T-helper 2 cell (primary cell): Measurements from ENCODE around the gene FARP1.

Experiments
- DNase-seq, 5 experiments: peaks; one replicate each; pipeline versions ENCODE4 v3.0.0 to v3.0.0-alpha.2; 2012 to 2022

Gene FARP1

GRCh38 chr13:98203646-98204326 is 60.9 kb downstream of the FARP1 start:
- no peak for DNase-seq

GRCh38 chr13:98204546-98204945 is 61.7 kb downstream of the FARP1 start:
- no peak for DNase-seq

GRCh38 chr13:98206946-98207345 is 64.1 kb downstream of the FARP1 start:
- DNase-seq: no peak

- no peak for DNase-seq
Observed at GRCh38 chr13:98207416-98207815, 64.5 kb downstream of the FARP1 start.

DNA sequence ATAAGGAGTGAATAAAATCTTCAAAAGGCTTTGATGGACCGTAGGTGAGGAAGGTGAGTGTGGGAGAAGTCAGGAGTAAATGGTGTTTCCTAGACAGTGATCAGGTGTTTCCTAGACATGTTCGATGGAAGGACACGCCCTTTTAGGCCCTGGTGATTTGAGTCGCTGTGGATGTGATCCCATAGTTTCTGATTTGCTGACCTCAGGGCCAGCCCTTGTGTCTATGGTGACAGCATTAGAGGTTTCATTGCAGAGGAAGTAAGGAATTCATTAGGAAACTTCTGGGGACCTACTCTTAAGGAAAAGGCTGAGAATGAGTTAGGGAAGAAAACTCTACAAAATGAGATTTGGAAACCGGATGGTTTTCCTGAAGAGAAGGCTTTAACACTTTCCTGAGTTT is 65.7 kb downstream of the FARP1 start:
- no peak for DNase-seq

GRCh38 chr13:98212763-98213162 is 69.9 kb downstream of the FARP1 start:
- no peak for DNase-seq

- DNase-seq: no peak
Observed at GRCh38 chr13:98213354-98213753, 70.5 kb downstream of the FARP1 start.

- DNase-seq: no peak
Observed at GRCh38 chr13:98214008-98214643, 71.2 kb downstream of the FARP1 start.

- no peak for DNase-seq
Observed at GRCh38 chr13:98214707-98215106, 71.8 kb downstream of the FARP1 start.

GRCh38 chr13:98215508-98215907 is 72.6 kb downstream of the FARP1 start:
- DNase-seq: no peak

DNA sequence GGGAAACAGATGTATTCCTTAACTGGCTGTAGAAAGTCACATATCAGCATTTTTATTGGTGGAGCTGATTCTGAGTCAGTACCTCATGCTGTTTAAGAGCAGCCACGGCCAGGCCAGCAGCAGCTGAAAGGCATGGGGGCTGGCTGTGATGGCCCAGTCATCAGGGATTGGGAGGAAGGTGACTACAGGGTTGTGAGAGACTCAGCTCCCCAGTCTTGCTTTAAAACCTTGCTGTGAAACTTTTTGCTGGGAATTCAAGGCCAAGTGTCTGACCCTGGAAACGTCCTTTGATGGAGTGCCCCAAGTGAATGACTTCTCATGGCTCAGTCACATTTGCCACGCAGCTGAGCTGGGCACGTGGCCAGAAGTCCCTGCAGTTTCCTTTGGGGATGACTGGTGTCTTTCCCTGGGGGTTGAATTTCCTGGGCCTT is 73.3 kb downstream of the FARP1 start:
- DNase-seq: no peak

DNA sequence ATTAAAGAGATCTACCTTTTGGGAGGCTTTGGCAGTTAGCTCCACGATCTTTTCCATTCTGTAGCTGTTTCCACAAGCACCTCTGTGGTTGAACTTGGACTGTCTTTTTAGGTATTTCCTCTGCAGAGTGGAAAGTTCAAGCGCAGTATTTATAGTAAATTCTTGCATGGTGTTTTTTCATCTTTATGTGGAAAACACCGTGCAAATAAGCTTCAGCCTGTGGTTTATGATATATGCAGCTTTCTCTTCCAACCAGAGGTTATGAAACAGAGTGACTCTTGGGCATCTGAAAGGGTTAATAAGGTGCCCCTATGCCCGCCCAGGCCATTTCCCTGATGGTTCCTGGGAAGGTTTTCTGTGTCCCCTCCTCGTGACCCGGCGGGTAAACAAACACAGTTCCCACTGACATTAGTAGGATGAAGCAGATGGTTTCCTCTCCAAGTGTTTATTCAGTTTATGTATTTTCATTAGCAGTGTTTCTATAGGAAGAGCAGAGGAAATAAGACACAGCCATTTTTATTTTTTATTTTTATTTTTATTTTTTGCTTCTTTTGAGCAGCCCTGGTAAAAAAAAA is 73.9 kb downstream of the FARP1 start:
- DNase-seq: no peak

DNA sequence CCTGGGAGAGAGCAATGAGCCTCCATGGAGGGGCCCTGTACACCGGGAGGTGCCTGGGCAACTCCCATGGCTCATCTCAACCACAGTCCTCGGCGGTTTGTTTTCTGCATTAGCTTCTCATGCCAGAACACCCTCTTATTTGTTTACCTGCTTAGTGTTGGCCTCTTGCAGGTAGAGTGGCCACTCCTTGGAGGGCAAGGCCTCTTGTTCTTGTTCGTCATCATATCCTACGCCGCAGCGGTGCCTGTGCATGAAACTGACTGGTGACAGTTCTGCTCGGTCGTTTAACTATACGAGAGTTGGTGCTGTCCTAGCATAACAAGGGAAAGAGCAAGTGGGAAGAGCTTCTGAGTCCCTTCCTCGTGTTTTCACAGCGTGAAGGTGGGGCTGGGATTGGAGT is 74.7 kb downstream of the FARP1 start:
- DNase-seq: no peak

DNA sequence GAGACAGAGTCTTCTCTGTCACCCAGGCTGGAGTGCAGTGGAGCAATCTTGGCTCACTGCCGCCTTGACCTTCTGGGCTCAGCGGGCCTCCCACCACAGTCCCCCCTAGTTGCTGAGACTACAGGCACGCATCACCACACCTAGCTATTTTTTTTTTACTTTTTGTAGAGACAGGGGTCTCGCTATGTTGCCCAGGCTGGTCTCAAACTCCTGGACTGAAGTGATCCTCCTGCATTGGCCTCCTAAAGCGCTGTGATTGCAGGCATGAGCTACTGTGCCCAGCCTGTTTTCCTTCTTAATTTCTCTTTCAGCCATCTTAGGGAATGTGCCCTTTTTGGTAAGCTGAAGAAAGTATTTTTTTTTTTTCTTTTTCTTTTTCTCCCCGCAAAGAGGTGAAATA is 76.8 kb downstream of the FARP1 start:
- no peak for DNase-seq

DNA sequence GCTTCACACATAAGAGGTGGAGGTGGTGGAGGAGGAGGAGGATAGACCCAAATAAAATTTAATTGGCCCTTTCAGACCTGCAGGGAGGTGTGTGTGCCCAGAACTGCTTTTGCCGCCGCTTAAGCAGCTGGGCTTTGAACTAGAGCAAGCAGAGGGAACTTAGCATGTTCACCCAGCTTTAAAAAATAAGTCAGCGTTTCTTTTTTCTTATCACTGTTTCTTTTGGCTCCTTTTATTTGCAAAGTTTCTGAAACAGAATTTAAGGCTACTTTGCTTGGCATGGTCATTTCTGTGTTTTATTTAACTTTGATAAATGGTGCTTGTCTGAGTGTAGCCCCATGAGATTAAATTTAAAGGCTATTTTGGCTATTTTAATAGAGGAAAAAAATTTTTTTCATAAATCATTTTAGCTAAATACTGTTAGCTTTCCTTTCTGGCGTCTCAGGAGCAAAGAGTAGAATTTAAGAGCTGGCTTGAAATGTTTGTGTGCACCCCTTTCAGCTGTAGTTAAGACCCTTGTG is 77.4 kb downstream of the FARP1 start:
- no peak for DNase-seq

- DNase-seq: no peak
Observed at GRCh38 chr13:98221234-98221633, 78.3 kb downstream of the FARP1 start.

DNA sequence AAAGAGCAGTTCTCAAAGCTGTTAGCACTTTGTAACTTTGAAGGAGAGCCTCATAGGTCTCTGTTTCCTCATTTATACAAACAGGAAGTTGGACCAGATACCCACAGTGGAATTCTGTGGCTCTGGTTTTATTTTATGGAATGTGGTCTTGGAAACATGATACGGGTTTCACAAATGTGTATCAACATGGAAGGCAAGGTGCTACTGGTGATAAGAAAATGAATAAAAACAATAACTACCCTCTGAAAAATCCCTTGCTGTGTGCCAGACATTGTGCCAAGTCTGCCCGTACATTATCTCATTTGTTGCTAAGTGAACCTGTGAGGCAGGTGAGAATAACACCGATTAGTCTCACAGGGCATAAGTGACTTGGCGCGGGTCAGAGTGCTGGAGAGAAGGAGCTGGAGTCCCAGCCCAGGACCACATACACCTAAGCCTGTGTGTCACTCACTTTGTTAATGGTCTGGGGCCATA is 79.2 kb downstream of the FARP1 start:
- no peak for DNase-seq

DNA sequence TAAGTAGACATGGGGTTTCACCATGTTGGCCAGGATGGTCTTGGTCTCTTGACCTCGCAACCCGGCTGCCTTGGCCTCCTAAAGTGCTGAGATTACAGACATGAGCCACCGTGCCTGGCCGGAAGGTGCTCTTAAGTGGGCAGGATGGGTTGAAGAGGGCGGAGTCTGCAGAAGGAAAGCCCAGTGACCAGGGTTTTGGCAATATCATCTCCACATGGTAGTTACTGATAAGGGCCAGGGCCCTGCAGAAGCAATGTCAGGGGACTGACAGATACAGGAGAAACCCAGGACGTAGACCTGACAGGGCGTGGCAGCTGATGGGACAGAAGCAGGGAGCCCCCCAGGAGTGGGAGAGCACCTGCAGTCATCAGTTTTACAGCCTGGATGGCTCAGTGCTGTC is 79.9 kb downstream of the FARP1 start:
- DNase-seq: no peak

- DNase-seq: no peak
Observed at GRCh38 chr13:98223741-98224140, 80.8 kb downstream of the FARP1 start.

DNA sequence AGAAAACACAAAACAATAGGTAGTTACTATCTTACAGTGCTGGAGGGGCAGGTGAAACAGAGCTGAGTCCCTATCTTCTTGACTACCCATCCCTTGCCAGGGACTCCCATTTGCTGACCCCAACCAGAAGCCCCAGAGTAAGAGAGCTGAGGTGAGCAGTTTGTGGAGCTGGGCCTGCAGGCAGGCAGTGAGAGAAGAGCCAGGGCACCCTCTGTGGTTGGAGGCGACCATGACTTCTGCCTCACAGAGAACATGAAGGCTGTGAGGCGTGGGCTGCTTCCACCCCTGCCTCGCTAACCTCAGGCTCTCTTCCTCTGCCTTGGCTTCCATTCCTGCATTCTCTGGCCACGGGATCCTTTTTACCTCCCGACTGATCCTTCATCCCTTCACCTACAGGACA is 81.7 kb downstream of the FARP1 start:
- DNase-seq: no peak

DNA sequence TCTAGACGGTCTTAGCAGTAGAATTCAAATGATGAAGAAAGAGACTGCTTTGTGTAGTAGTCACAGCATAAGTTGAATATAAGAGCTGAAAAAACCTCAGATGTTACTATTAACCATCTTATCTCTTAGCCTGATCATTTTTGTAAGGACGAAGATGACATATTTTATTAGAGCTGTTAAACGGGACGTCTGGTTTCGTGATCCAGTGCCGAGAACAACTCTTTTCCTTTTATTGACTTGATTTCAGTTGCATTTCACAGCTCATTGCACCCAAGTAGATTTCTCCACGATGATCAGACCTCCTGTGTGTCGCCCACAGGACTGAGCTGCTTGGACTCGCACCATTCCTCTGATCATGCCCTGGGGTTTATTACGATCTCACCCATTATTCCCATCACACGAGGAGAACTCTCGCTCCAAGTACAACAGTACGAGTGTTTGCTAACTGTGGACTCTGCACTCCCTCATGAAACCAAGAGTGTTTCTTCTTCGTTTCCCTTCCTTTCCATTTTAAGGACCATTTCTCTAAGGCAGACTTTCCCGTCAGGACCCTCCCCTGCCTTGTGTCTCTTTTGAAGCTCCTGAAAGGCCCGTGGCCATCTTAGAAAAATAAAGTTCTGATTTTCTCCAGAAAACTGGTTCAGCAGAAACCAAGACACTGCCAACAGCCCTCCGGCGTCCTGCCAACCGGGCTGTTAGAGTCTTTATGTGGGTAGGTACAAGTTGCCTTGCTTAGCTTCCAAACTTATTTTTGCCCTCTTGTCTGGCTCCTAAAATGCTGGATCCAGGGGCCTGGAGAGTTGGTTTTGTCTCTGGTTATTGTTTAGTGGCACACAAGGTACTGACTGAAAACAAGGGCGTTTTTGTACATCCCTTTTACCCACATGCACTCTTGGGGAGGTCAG is 82.4 kb downstream of the FARP1 start:
- DNase-seq: no peak

DNA sequence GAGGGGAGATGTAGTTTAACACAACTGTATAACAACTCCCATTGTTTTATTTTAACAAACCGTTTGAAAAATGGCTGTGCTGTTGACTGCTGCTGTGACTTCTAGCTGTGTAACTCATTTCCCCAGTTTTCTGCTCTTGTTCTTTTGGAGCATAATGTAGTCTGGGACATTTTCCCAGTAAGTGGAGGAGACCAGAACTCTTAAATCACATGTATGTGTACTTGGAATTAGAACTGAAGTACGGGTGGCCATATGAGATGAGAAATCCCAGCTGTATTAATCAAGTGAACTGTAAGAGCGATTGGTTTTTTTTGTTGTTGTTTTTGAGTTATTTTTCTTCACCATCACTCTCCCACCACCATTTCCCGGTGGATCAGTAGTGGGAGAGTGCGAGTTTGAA is 83.6 kb downstream of the FARP1 start:
- no peak for DNase-seq
